Stimulated activated CD8-positive, alpha-beta memory T cell treated with anti-CD3 and anti-CD28 coated beads, Interleukin-12 subunit alpha, Interleukin-12 subunit beta, amount 100 ng/mL, for 24 hours (primary cell): ENCODE results near the gene SALL2.
"Not testable (repeated sequence)": the region's sequence is repeated elsewhere in the genome, so short reads cannot be mapped to it uniquely, and the experiment has no call there.

ENCODE experiments used
- DNase-seq: peaks from one replicate; pipeline ENCODE4 v3.0.0-alpha.2; 2020; ENCODE audit errors: extremely low read depth

SALL2 gene

GRCh38 chr14:21525962-21526671 lies at the start of gene SALL2:
TSS of gene SALL2 (minus strand) at chr14:21526346. CDS start at chr14:21526127, 219 bp downstream.
- peak; percentile 45 for DNase-seq

GRCh38 chr14:21575661-21576060 lies 49.5 kb upstream of the SALL2 start:
- DNase-seq: no peak

GRCh38 chr14:21572604-21573003 lies 46.5 kb upstream of the SALL2 start:
- no peak for DNase-seq

- DNase-seq: no peak
These were observed 32.6 kb upstream of the SALL2 start for GRCh38 chr14:21558703-21559170.

- peak; percentile 32 for DNase-seq
These were observed 31.1 kb upstream of the SALL2 start for GRCh38 chr14:21557084-21557901.

GRCh38 chr14:21556378-21557083 lies 30.4 kb upstream of the SALL2 start:
- DNase-seq: no peak

- no peak for DNase-seq
These were observed 27.1 kb upstream of the SALL2 start for GRCh38 chr14:21553266-21553665.

GRCh38 chr14:21544588-21544987 lies 18.4 kb upstream of the SALL2 start:
- DNase-seq: not testable (repeated sequence)

- DNase-seq: no peak
These were observed 17.8 kb upstream of the SALL2 start for GRCh38 chr14:21543963-21544362.

- no peak for DNase-seq
These were observed 17.4 kb upstream of the SALL2 start for GRCh38 chr14:21543521-21543960.

GRCh38 chr14:21541413-21542074 lies 15.4 kb upstream of the SALL2 start:
- DNase-seq: no peak

GRCh38 chr14:21539189-21539940 lies 13.2 kb upstream of the SALL2 start:
- no peak for DNase-seq

GRCh38 chr14:21537090-21537424 lies 10.9 kb upstream of the SALL2 start:
- no peak for DNase-seq

GRCh38 chr14:21536418-21537089 lies 10.4 kb upstream of the SALL2 start:
- no peak for DNase-seq

GRCh38 chr14:21535545-21536417 lies 9.6 kb upstream of the SALL2 start:
- DNase-seq: no peak

GRCh38 chr14:21534576-21534975 lies 8.4 kb upstream of the SALL2 start:
- no peak for DNase-seq

GRCh38 chr14:21533294-21533693 lies 7.1 kb upstream of the SALL2 start:
- DNase-seq: no peak

- no peak for DNase-seq
These were observed 3.4 kb upstream of the SALL2 start for GRCh38 chr14:21529515-21529914.
